ENCODE results near the gene RNF180.
A peak's percentile ranks its signal among the peaks of the same experiment; 100 is the strongest.
"Not testable (repeated sequence)": the region's sequence is repeated elsewhere in the genome, so short reads cannot be mapped to it uniquely, and the experiment has no call there.

Gene RNF180

GRCh38 chr5:64364426-64364825 lies 198.8 kb downstream of the RNF180 start:
- DNase-seq (ENCODE audit: low read depth, low spot score), result peak; percentile 33

- DNase-seq (ENCODE audit: low read depth, low spot score), result peak; percentile 53
Observed at GRCh38 chr5:64384765-64385164, 219.1 kb downstream of the RNF180 start.

- DNase-seq (ENCODE audit: low read depth, low spot score), result no peak
Observed at GRCh38 chr5:64397552-64397951, 231.9 kb downstream of the RNF180 start.

- not testable (repeated sequence) for DNase-seq (ENCODE audit: low read depth, low spot score)
Observed at GRCh38 chr5:64398735-64399134, 233.1 kb downstream of the RNF180 start.

- not testable (repeated sequence) for DNase-seq (ENCODE audit: low read depth, low spot score)
Observed at GRCh38 chr5:64407103-64407825, 241.6 kb downstream of the RNF180 start.

GRCh38 chr5:64417390-64417789 lies 251.7 kb downstream of the RNF180 start:
- no peak for DNase-seq (ENCODE audit: low read depth, low spot score)

DNA sequence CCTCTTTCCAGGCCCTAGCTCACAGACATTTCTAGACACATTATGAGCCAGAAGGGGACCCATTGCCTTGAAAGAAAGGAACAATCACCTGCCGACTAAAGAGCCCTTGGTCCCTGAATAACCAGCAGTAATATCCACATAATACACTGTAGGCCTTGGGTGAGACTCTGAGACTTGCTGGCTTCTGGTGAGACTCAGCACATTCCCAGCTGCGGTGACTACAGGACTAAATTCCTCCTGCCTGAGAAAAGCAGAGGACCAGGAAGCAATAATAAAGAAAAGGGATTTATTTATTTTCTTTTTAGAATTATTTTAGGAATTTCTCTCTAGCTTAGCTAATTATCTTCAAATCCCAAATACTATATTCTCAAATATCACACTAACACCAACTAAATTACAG lies 252.4 kb downstream of the RNF180 start:
- no peak for DNase-seq (ENCODE audit: low read depth, low spot score)
